ENCODE data around the gene DDIT3.
A peak's percentile ranks its signal among the peaks of the same experiment; 100 is the strongest.

Gene DDIT3

GRCh38 chr12:57483466-57483865 lies 36.8 kb downstream of the DDIT3 start:
- TF ChIP-seq CTCF (IDR thresholded peaks at IDR 0.05; ENCODE audit: insufficient read depth, low read length, poor library complexity, severe bottlenecking) = no peak
- H3K36me3 ChIP-seq (ENCODE audit: control insufficient read depth, insufficient read depth, low read length) = no peaks in the 10 kb centered on the region
- no peak for DNase-seq (ENCODE audit: extremely low read depth, insufficient read length)
- no peak overlapping the region for H3K4me3 ChIP-seq (replicated peaks; ENCODE audit: low read depth, low read length)
- H3K27me3 ChIP-seq (replicated peaks; ENCODE audit: control insufficient read depth, insufficient read depth, low read length) = no peaks in the 10 kb centered on the region

DNA sequence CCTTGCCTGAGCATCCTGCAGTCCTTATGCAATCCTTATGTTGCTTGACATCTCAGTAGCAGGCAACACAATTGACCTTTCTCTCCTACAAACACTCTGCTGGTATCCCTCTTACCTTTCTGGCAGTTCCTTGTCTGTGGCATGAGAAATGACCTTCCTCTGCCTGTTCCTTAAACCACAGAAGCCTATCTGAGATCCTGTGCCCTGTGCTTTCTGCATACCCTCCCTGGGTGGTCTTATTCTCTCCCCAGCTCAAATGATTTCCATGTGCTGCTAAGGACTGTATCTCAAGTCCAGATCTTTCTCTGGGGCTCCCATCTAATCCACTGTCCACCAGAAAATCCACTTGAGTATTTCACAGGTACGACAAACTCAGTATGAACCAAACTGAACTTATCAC lies 38.6 kb downstream of the DDIT3 start:
- Histone ChIP-seq H3K27me3 (replicated peaks; ENCODE audit: control insufficient read depth, insufficient read depth, low read length) (no peaks in the 10 kb centered on the region), H3K36me3 (ENCODE audit: control insufficient read depth, insufficient read depth, low read length) (no peaks in the 10 kb centered on the region), H3K4me3 (replicated peaks; ENCODE audit: low read depth, low read length) (no peak overlapping the region)
- DNase-seq (ENCODE audit: extremely low read depth, insufficient read length) = no peak
- TF ChIP-seq CTCF (IDR thresholded peaks at IDR 0.05; ENCODE audit: insufficient read depth, low read length, poor library complexity, severe bottlenecking) = no peak

DNA sequence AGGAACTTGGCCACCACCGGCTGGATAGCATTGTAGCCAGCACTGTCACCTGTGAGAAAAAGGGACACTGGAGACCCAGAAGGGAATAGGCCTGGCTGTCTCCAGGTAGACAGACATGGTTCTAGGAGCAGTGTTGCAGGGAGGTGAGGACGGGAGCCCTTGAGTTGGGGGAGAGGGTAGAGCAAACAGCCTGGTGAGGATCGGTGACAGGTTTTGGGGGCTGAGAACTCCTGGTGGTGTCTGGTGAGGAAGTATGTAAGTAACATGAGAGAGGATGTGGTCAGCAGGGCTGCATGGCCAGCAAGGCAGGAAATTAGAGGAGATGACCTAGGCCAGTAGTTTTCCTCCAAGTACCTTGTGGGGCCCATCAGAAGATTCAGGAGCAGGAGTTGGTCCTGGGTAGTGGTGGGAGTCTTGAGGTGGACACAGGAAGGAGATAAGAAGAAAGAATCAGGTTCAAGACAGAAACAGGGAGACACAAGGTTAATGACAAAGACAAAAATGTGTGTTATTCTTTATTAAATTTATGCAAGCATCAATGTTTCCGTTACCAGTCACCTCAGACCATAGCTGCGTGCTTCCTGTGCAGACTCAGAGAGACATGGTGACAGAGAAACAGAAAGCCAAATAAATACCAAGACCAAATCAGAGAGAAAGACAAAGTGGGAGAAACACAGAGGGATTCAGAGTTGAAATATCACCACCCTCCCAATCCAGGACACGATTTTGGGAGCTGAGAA lies 40.8 kb downstream of the DDIT3 start, which contains the start of gene ARHGAP9:
ARHGAP9 (minus strand) TSS at position 491 of the 740 bp plus-strand sequence; CDS start at position 31, 460 bp downstream.
- Histone ChIP-seq H3K27me3 (replicated peaks; ENCODE audit: control insufficient read depth, insufficient read depth, low read length) (no peaks in the 10 kb centered on the region), H3K4me3 (replicated peaks; ENCODE audit: low read depth, low read length) (peak within 1 kb of the TSS; percentile 70), H3K36me3 (ENCODE audit: control insufficient read depth, insufficient read depth, low read length) (peaks cover 7% of the 10 kb centered on the region)
- peak; percentile 62 for DNase-seq (ENCODE audit: extremely low read depth, insufficient read length)
- TF ChIP-seq CTCF (IDR thresholded peaks at IDR 0.05; ENCODE audit: insufficient read depth, low read length, poor library complexity, severe bottlenecking) = no peak

GRCh38 chr12:57479043-57479375 lies 41.3 kb downstream of the DDIT3 start:
- peak; percentile 6 for TF ChIP-seq CTCF (IDR thresholded peaks at IDR 0.05; ENCODE audit: insufficient read depth, low read length, poor library complexity, severe bottlenecking)
- Histone ChIP-seq H3K27me3 (replicated peaks; ENCODE audit: control insufficient read depth, insufficient read depth, low read length) (no peaks in the 10 kb centered on the region), H3K36me3 (ENCODE audit: control insufficient read depth, insufficient read depth, low read length) (peaks cover 7% of the 10 kb centered on the region), H3K4me3 (replicated peaks; ENCODE audit: low read depth, low read length) (peak overlapping the region; percentile 70)
- no peak for DNase-seq (ENCODE audit: extremely low read depth, insufficient read length)

- TF ChIP-seq CTCF (IDR thresholded peaks at IDR 0.05; ENCODE audit: insufficient read depth, low read length, poor library complexity, severe bottlenecking) = no peak
- peaks cover 11% of the 10 kb centered on the region for H3K36me3 ChIP-seq (ENCODE audit: control insufficient read depth, insufficient read depth, low read length)
- peak; percentile 64 for DNase-seq (ENCODE audit: extremely low read depth, insufficient read length)
- H3K4me3 ChIP-seq (replicated peaks; ENCODE audit: low read depth, low read length) = peak overlapping the region; percentile 70
- no peaks in the 10 kb centered on the region for H3K27me3 ChIP-seq (replicated peaks; ENCODE audit: control insufficient read depth, insufficient read depth, low read length)
Measured at GRCh38 chr12:57477710-57478681, 42.3 kb downstream of the DDIT3 start.
